ENCODE data around the gene KCTD19. TPM values are rescaled to one million over a fixed set of nuclear protein-coding genes. Genes with fewer than 3 reads are reported as not detected.

Gene KCTD19
- total and polyA plus RNA-seq, 7 donors = 0.03 TPM; not detected in 6

GRCh38 chr16:67349172-67349571 lies 22.6 kb upstream of the KCTD19 start:
- DNase-seq = no peak
- H3K9me3 ChIP-seq = no peaks in the 10 kb centered on the region
- no peaks in the 10 kb centered on the region for H3K36me3 ChIP-seq (ENCODE audit: insufficient read depth in 1 of 2, low read depth in 1 of 2)
- intact Hi-C loops (cut with DNase I) = loop anchor here in 1 of 2 donors (2.0 kb wide), 1 partner anchor 68 kb away; the partner anchor contains the start of gene ZDHHC1
- ATAC-seq = peak in 2 of 4 donors; percentile 56 to 71
- no peak overlapping the region for H3K27ac ChIP-seq
- no peaks in the 10 kb centered on the region for H3K27me3 ChIP-seq (ENCODE audit: insufficient read depth in 3 of 3, low read length in 2 of 3)
- H3K4me1 ChIP-seq = no peaks in the 10 kb centered on the region
- H3K4me3 ChIP-seq = no peak overlapping the region
- TF ChIP-seq CTCF (IDR thresholded peaks at IDR 0.05) = peak; percentile 54

- 75 to 80% (median 79%) methylated on average over 3 of the region's 3 CpGs for WGBS, 3 donors
- Histone ChIP-seq H3K9me3 (no peaks in the 10 kb centered on the region), H3K27ac (no peak overlapping the region), H3K4me1 (no peaks in the 10 kb centered on the region), H3K4me3 (no peak overlapping the region), H3K27me3 (ENCODE audit: insufficient read depth in 3 of 3, low read length in 2 of 3) (no peaks in the 10 kb centered on the region), H3K36me3 (ENCODE audit: insufficient read depth in 1 of 2, low read depth in 1 of 2) (no peaks in the 10 kb centered on the region)
- TF ChIP-seq CTCF (IDR thresholded peaks at IDR 0.05) = no peak
- no peak for ATAC-seq
- intact Hi-C loops (cut with DNase I) = no loop called here
- DNase-seq = no peak
Observed at GRCh38 chr16:67346341-67346740, 19.8 kb upstream of the KCTD19 start.

GRCh38 chr16:67345401-67345800 lies 18.9 kb upstream of the KCTD19 start:
- Histone ChIP-seq H3K9me3 (no peaks in the 10 kb centered on the region), H3K27ac (no peak overlapping the region), H3K4me3 (no peak overlapping the region), H3K4me1 (no peaks in the 10 kb centered on the region), H3K36me3 (ENCODE audit: insufficient read depth in 1 of 2, low read depth in 1 of 2) (no peaks in the 10 kb centered on the region), H3K27me3 (ENCODE audit: insufficient read depth in 3 of 3, low read length in 2 of 3) (no peaks in the 10 kb centered on the region)
- ATAC-seq (no peak), DNase-seq (no peak)
- intact Hi-C loops (cut with DNase I) = no loop called here
- no peak for TF ChIP-seq CTCF (IDR thresholded peaks at IDR 0.05)
- 64 to 77% (median 75%) methylated on average over 1 of the region's 1 CpG for WGBS, 3 donors

DNA sequence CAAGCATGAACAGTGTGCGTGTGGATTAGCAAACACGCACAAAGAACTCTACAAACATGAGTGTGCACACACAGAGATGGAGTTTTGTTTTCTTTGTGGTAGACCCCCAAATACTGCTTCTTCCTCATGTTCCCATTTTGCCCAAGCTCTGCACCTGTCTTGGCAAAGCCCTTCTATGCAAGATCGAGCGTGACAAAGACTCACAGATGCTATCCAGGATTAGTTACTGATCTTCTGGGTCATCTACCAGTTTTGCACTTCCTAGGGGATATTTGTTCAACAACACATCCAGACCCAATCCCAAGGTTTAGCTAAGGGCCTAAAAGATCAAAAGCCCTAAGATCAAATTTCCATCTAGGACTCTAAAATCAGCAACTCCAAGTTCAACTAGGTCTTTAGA lies 16.1 kb upstream of the KCTD19 start:
- TF ChIP-seq CTCF (IDR thresholded peaks at IDR 0.05) = no peak
- Histone ChIP-seq H3K4me3 (no peak overlapping the region), H3K4me1 (no peaks in the 10 kb centered on the region), H3K27me3 (ENCODE audit: insufficient read depth in 3 of 3, low read length in 2 of 3) (no peaks in the 10 kb centered on the region), H3K27ac (no peak overlapping the region), H3K9me3 (no peaks in the 10 kb centered on the region), H3K36me3 (ENCODE audit: insufficient read depth in 1 of 2, low read depth in 1 of 2) (no peaks in the 10 kb centered on the region)
- ATAC-seq (no peak), DNase-seq (no peak)
- intact Hi-C loops (cut with DNase I) = no loop called here
- WGBS, 3 donors = 70 to 78% (median 75%) methylated on average over 4 of the region's 4 CpGs

DNA sequence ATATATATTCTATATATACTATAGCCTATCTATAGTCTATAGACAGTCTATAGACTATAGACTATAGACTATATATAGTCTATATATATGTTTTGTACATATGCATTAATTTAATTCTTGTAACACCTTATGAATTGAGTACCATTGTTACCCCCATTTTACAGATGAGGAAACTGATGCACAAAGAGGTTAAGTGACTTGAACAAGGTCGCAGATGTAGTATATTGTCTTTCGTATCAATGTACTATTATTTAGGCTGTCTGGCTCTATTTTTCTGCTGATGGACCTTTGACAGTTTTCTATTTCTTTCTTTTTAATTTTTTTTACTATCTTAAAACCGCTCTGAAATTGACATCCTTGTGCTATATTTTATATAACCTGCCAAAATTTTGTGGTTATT lies 14.7 kb upstream of the KCTD19 start:
- no peak for DNase-seq
- 89 to 96% (median 93%) methylated on average over 3 of the region's 3 CpGs for WGBS, 3 donors
- TF ChIP-seq CTCF (IDR thresholded peaks at IDR 0.05) = no peak
- no peak overlapping the region for H3K4me3 ChIP-seq
- H3K27ac ChIP-seq = no peak overlapping the region
- no peaks in the 10 kb centered on the region for H3K36me3 ChIP-seq (ENCODE audit: insufficient read depth in 1 of 2, low read depth in 1 of 2)
- no peaks in the 10 kb centered on the region for H3K4me1 ChIP-seq
- ATAC-seq = no peak
- no peaks in the 10 kb centered on the region for H3K9me3 ChIP-seq
- H3K27me3 ChIP-seq (ENCODE audit: insufficient read depth in 3 of 3, low read length in 2 of 3) = no peaks in the 10 kb centered on the region
- intact Hi-C loops (cut with DNase I) = no loop called here

Data from psoas muscle (tissue), 8 donors.